ENCODE measurements around the gene SFMBT2.

SFMBT2 gene

GRCh38 chr10:7410301-7410861 is 453 bp downstream of the SFMBT2 start:
- no peak for TF ChIP-seq CTCF (IDR thresholded peaks at IDR 0.05; ENCODE audit: low read depth, low read length, missing control alignments)
- in situ Hi-C loops (cut with HindIII; ENCODE audit: low sequenced_read_pairs), result no loop called here
- DNase-seq (ENCODE audit: low read depth), result no peak
- H3K4me3 ChIP-seq (ENCODE audit: low read depth, low read length), result peak overlapping the region; percentile 74

GRCh38 chr10:7409732-7410168 is 1.1 kb downstream of the SFMBT2 start:
- in situ Hi-C loops (cut with HindIII; ENCODE audit: low sequenced_read_pairs), result no loop called here
- no peak for DNase-seq (ENCODE audit: low read depth)
- H3K4me3 ChIP-seq (ENCODE audit: low read depth, low read length), result peak overlapping the region; percentile 74
- TF ChIP-seq CTCF (IDR thresholded peaks at IDR 0.05; ENCODE audit: low read depth, low read length, missing control alignments), result no peak

DNA sequence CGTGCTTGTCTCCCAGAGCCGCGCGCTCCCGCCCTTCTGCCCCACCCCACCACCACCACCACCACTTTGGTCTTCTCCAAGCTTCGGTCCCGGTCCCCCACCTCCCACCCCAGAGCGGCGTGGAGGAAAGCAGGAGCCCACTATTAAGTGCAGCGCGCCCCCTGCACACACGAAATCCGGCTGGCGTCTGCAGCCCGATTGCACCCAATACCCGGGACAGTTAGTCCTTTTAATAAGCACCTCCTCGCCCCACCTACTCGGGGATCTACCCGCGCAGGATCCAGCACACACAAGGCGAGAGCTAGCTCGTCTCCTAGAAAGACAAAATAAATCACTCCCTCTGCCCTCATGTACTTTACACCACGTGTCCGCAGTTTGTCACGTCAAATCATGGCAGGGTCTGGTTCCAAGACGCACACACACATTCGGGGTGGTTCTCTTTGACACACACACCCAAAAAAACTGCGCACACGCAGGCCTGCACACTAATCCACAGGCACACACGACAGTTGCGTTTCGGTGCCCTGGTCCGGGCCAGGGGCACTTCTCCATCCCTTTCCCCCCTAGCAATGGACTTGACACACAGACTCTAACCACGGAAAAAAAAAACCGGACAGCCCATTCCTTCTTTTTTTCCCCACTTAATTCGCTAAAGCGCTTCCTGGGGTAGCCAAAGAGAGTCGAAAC is 1.6 kb downstream of the SFMBT2 start:
- peak overlapping the region; percentile 74 for H3K4me3 ChIP-seq (ENCODE audit: low read depth, low read length)
- in situ Hi-C loops (cut with HindIII; ENCODE audit: low sequenced_read_pairs), result no loop called here
- no peak for DNase-seq (ENCODE audit: low read depth)
- TF ChIP-seq CTCF (IDR thresholded peaks at IDR 0.05; ENCODE audit: low read depth, low read length, missing control alignments), result no peak

- TF ChIP-seq CTCF (IDR thresholded peaks at IDR 0.05; ENCODE audit: low read depth, low read length, missing control alignments), result peak; percentile 36
- in situ Hi-C loops (cut with HindIII; ENCODE audit: low sequenced_read_pairs), result no loop called here
- H3K4me3 ChIP-seq (ENCODE audit: low read depth, low read length), result peak overlapping the region; percentile 74
- no peak for DNase-seq (ENCODE audit: low read depth)
These were observed 2.4 kb downstream of the SFMBT2 start for GRCh38 chr10:7408291-7409044.

DNA sequence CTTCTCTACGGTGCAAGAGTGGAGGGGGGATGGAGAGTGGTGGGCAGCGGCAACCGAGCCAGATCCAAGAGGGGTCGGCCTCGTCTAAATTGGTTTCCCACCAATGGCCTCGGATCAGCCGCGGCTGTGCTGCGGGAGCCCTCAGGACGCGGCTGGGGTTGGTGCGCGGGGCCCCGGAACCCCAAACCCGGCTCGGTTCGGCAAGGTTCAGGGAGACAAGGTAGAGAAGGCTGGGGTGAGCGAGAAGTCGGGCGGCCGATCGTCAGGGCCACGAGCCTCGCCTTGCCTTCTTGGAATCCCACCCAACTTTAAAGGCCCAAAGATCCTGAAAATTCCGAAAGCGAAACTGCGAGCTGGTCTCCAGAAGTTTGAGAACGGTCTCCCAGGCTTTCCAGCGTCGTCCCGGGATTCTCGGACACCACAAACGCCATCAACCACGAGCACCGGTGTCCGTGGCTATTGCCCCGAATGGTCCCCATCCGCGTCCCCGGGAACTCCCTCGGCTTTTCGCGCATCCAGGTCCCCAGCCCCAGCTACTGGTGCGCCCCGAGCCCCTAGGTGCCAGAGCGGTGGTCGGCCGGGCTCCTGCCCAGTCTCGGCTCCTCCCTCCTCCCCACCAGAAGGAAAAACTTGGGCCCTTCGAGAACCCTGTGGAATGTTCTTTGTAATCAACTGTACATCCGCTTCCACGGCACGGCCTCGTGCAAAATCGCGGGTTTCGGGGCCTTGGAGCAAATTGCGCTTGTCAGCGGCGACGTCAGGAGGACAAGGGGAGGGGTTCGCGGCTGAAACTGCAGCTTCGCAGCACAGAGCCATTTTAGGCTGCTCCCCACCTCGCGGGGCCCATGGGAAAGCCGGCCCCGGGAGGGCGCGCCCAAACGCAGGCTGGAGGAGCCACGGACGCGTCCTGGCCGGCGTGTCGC is 3.2 kb downstream of the SFMBT2 start:
- in situ Hi-C loops (cut with HindIII; ENCODE audit: low sequenced_read_pairs), result no loop called here
- DNase-seq (ENCODE audit: low read depth), result no peak
- no peak for TF ChIP-seq CTCF (IDR thresholded peaks at IDR 0.05; ENCODE audit: low read depth, low read length, missing control alignments)
- H3K4me3 ChIP-seq (ENCODE audit: low read depth, low read length), result peak overlapping the region; percentile 74

All from astrocyte of the cerebellum (primary cell).